HG03095 (cell line): Measurements from ENCODE around the gene CASS4.

Source experiments
- ATAC-seq: cut with Tn5 transposase; IDR thresholded peaks from one replicate; pipeline ENCODE4 v1.9.1; 2021; ENCODE audit warnings: moderate library complexity; ENCODE audit not compliant: unreplicated experiment

Gene CASS4

GRCh38 chr20:56442389-56443365 lies 30.6 kb downstream of the CASS4 start:
- no peak for ATAC-seq

- ATAC-seq: no peak
Measured at GRCh38 chr20:56443654-56444540, 31.8 kb downstream of the CASS4 start.

- no peak for ATAC-seq
Measured at GRCh38 chr20:56445130-56445529, 33.1 kb downstream of the CASS4 start.

- ATAC-seq: no peak
Measured at GRCh38 chr20:56445540-56445939, 33.5 kb downstream of the CASS4 start.

- no peak for ATAC-seq
Measured at GRCh38 chr20:56447227-56447626, 35.2 kb downstream of the CASS4 start.

GRCh38 chr20:56449459-56449858 lies 37.4 kb downstream of the CASS4 start:
- ATAC-seq: no peak

- no peak for ATAC-seq
Measured at GRCh38 chr20:56451056-56451765, 39.2 kb downstream of the CASS4 start.

- ATAC-seq: peak; percentile 69
Measured at GRCh38 chr20:56453352-56453751, 41.3 kb downstream of the CASS4 start.

GRCh38 chr20:56454754-56455153 lies 42.7 kb downstream of the CASS4 start:
- ATAC-seq: peak; percentile 76

- ATAC-seq: no peak
Measured at GRCh38 chr20:56458206-56458821, 46.3 kb downstream of the CASS4 start.

GRCh38 chr20:56460459-56460858 lies 48.4 kb downstream of the CASS4 start:
- ATAC-seq: no peak

GRCh38 chr20:56461576-56461975 lies 49.5 kb downstream of the CASS4 start:
- no peak for ATAC-seq

- ATAC-seq: no peak
Measured at GRCh38 chr20:56463428-56463827, 51.4 kb downstream of the CASS4 start.

GRCh38 chr20:56465997-56466396 lies 53.9 kb downstream of the CASS4 start:
- ATAC-seq: peak; percentile 37

GRCh38 chr20:56467968-56468315 lies 55.9 kb downstream of the CASS4 start:
- ATAC-seq: no peak

GRCh38 chr20:56468316-56469076 lies 56.4 kb downstream of the CASS4 start, which contains the start of gene RTF2:
TSS of gene RTF2 (plus strand) at chr20:56468627. CDS start at chr20:56468698, 71 bp downstream.
- ATAC-seq: peak; percentile 97

- no peak for ATAC-seq
Measured at GRCh38 chr20:56469077-56469449, 57.0 kb downstream of the CASS4 start.

- ATAC-seq: no peak
Measured at GRCh38 chr20:56483970-56484369, 71.9 kb downstream of the CASS4 start.

- no peak for ATAC-seq
Measured at GRCh38 chr20:56487216-56487615, 75.2 kb downstream of the CASS4 start.

- ATAC-seq: no peak
Measured at GRCh38 chr20:56488566-56488965, 76.5 kb downstream of the CASS4 start.
